SK-N-SH treated with all-trans-retinoic acid at 6 μM for 48 hours (cell line): ENCODE data around the gene SIRPG.

ENCODE experiments used
- ATAC-seq: fragments of 200-7000 bp; cut with Tn5 transposase; 3 replicates; pipeline ENCODE4 v1.9.1; 2020; ENCODE audit warnings: mild to moderate bottlenecking, moderate library complexity
- ARNTL ChIP-seq: fragments of 450-650 bp; formaldehyde crosslinking; IDR thresholded peaks from 2 replicates; pipeline ENCODE4 v1.5.0; 2020; ENCODE audit warnings: low read depth, mild to moderate bottlenecking, moderate library complexity, borderline replicate concordance
- CSDC2 ChIP-seq: fragments of 250-450 bp; sonication (Bioruptor Pico); IDR thresholded peaks from 2 replicates; pipeline ENCODE4 v1.5.0; 2020; ENCODE audit warnings: mild to moderate bottlenecking, moderate library complexity
- ESRRG ChIP-seq: fragments of 250-450 bp; sonication (Bioruptor Pico); IDR thresholded peaks from 2 replicates; pipeline ENCODE4 v1.6.1; 2021; ENCODE audit warnings: mild to moderate bottlenecking
- GLIS3 ChIP-seq: fragments of 250-450 bp; sonication (Bioruptor Pico); IDR thresholded peaks from 2 replicates; pipeline ENCODE4 v1.5.0; 2020; ENCODE audit warnings: mild to moderate bottlenecking, moderate library complexity
- ISL1 ChIP-seq: fragments of 250-450 bp; sonication (Bioruptor Pico); IDR thresholded peaks from 2 replicates; pipeline ENCODE4 v2.1.2; 2022; ENCODE audit warnings: mild to moderate bottlenecking, moderate library complexity
- OSR1 ChIP-seq: fragments of 250-450 bp; sonication (Bioruptor Pico); IDR thresholded peaks from 2 replicates; pipeline ENCODE4 v1.8.0; 2022; ENCODE audit warnings: moderate library complexity, mild to moderate bottlenecking, inconsistent platforms
- PPARA ChIP-seq: fragments of 250-450 bp; sonication (Bioruptor Pico); IDR thresholded peaks from 2 replicates; pipeline ENCODE4 v1.5.0; 2020; ENCODE audit warnings: mild to moderate bottlenecking, borderline replicate concordance
- RARB ChIP-seq: fragments of 250-450 bp; sonication (Bioruptor Pico); IDR thresholded peaks from 2 replicates; pipeline ENCODE4 v1.8.0; 2021; ENCODE audit warnings: mild to moderate bottlenecking, moderate library complexity
- SNAI2 ChIP-seq: fragments of 250-450 bp; sonication (Bioruptor Pico); IDR thresholded peaks from 2 replicates; pipeline ENCODE4 v1.5.0; 2020; ENCODE audit warnings: mild to moderate bottlenecking, moderate library complexity
- TCF4 ChIP-seq: fragments of 250-450 bp; sonication (Bioruptor Pico); IDR thresholded peaks from 2 replicates; pipeline ENCODE4 v1.8.0; 2021; ENCODE audit warnings: mild to moderate bottlenecking, moderate library complexity, borderline replicate concordance
- ZC3H10 ChIP-seq: fragments of 250-450 bp; sonication (Bioruptor Pico); IDR thresholded peaks from 2 replicates; pipeline ENCODE4 v1.5.1; 2021; ENCODE audit warnings: mild to moderate bottlenecking, moderate library complexity
- ZFP3 ChIP-seq: fragments of 250-450 bp; sonication (Bioruptor Pico); IDR thresholded peaks from 2 replicates; pipeline ENCODE4 v1.5.0; 2020; ENCODE audit warnings: mild to moderate bottlenecking, moderate library complexity
- ZFP30 ChIP-seq: fragments of 450-650 bp; formaldehyde crosslinking; IDR thresholded peaks from 2 replicates; pipeline ENCODE4 v1.5.0; 2022; ENCODE audit warnings: mild to moderate bottlenecking, moderate library complexity
- ZNF565 ChIP-seq: fragments of 450-650 bp; formaldehyde crosslinking; conservative IDR thresholded peaks from 2 replicates; pipeline ENCODE4 v1.5.0; 2020; ENCODE audit warnings: low read depth, mild to moderate bottlenecking, moderate library complexity
- ZNF70 ChIP-seq: fragments of 450-650 bp; formaldehyde crosslinking; IDR thresholded peaks from 2 replicates; pipeline ENCODE4 v1.5.0; 2020; ENCODE audit warnings: mild to moderate bottlenecking, moderate library complexity
- ZNF8 ChIP-seq: fragments of 450-650 bp; formaldehyde crosslinking; IDR thresholded peaks from 2 replicates; pipeline ENCODE4 v1.5.0; 2020; ENCODE audit warnings: mild to moderate bottlenecking, moderate library complexity
- TF ChIP-seq, protein P1 (sequence below): fragments of 250-450 bp; sonication (Bioruptor Pico); IDR thresholded peaks from 2 replicates; pipeline ENCODE4 v1.8.0; 2021; ENCODE audit warnings: low read depth, mild to moderate bottlenecking, moderate library complexity, borderline replicate concordance
- TF ChIP-seq, protein P2 (sequence below): fragments of 250-450 bp; sonication (Bioruptor Pico); IDR thresholded peaks from 2 replicates; pipeline ENCODE4 v1.5.1; 2021; ENCODE audit warnings: mild to moderate bottlenecking, moderate library complexity
- TF ChIP-seq, protein P3 (sequence below): fragments of 250-450 bp; sonication (Bioruptor Pico); IDR thresholded peaks from 2 replicates; pipeline ENCODE4 v1.8.0; 2020; ENCODE audit warnings: mild to moderate bottlenecking, moderate library complexity, borderline replicate concordance
- TF ChIP-seq, protein P4 (sequence below): fragments of 250-450 bp; sonication (Bioruptor Pico); IDR thresholded peaks from 2 replicates; pipeline ENCODE4 v1.5.0; 2020; ENCODE audit warnings: mild to moderate bottlenecking, moderate library complexity

Gene SIRPG

DNA sequence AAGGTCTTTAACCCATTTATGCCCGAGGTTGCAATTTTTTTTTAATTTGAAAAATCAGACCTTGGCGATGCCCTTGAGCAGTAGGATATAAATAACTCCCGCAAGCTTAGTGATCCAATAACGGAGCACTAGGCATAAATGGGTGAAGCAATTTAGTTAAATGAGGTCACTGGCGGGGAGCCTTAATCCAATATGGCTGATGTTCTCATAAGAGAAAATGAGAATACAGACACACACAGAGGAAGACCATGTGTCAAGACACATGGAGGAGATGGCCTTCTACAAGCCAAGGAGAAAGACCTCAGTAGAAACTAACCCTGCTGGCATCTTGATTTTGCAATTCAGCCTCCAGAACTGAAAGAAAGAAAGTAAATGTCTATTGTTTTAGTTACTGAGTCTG, 735 bp downstream of the SIRPG start:
- ATAC-seq, result no peak

DNA sequence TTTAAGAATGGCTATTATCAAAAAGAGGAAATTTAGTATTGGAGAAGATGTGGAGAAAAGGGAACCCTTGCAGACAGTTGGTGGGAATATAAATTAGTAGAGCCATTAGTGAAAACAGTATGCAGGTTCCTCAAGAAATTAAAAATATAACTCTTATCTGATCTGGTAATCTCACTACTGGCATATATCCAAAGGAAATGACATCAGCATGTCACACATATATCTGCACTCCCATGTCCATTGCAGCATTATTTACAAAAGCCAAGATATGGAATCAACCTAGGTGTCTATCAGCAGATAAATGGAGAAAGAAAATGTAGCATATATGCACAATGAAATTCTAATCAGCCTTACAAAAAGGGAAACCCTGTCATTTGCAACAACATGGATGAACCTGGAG, 2.6 kb downstream of the SIRPG start:
- ATAC-seq, result no peak
- TF ChIP-seq RARB (no peak), ESRRG (CRISPR knock-in tag) (no peak), ZNF565 (CRISPR knock-in tag) (no peak), ZC3H10 (CRISPR knock-in tag) (no peak), ZFP30 (CRISPR knock-in tag) (no peak), ARNTL (no peak)
- TF ChIP-seq, protein P1, sequence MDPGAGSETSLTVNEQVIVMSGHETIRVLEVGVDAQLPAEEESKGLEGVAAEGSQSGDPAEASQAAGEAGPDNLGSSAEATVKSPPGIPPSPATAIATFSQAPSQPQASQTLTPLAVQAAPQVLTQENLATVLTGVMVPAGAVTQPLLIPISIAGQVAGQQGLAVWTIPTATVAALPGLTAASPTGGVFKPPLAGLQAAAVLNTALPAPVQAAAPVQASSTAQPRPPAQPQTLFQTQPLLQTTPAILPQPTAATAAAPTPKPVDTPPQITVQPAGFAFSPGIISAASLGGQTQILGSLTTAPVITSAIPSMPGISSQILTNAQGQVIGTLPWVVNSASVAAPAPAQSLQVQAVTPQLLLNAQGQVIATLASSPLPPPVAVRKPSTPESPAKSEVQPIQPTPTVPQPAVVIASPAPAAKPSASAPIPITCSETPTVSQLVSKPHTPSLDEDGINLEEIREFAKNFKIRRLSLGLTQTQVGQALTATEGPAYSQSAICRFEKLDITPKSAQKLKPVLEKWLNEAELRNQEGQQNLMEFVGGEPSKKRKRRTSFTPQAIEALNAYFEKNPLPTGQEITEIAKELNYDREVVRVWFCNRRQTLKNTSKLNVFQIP (CRISPR knock-in tag), result no peak
- TF ChIP-seq, protein P2, sequence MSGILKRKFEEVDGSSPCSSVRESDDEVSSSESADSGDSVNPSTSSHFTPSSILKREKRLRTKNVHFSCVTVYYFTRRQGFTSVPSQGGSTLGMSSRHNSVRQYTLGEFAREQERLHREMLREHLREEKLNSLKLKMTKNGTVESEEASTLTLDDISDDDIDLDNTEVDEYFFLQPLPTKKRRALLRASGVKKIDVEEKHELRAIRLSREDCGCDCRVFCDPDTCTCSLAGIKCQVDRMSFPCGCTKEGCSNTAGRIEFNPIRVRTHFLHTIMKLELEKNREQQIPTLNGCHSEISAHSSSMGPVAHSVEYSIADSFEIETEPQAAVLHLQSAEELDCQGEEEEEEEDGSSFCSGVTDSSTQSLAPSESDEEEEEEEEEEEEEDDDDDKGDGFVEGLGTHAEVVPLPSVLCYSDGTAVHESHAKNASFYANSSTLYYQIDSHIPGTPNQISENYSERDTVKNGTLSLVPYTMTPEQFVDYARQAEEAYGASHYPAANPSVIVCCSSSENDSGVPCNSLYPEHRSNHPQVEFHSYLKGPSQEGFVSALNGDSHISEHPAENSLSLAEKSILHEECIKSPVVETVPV, result no peak
- TF ChIP-seq, protein P3, sequence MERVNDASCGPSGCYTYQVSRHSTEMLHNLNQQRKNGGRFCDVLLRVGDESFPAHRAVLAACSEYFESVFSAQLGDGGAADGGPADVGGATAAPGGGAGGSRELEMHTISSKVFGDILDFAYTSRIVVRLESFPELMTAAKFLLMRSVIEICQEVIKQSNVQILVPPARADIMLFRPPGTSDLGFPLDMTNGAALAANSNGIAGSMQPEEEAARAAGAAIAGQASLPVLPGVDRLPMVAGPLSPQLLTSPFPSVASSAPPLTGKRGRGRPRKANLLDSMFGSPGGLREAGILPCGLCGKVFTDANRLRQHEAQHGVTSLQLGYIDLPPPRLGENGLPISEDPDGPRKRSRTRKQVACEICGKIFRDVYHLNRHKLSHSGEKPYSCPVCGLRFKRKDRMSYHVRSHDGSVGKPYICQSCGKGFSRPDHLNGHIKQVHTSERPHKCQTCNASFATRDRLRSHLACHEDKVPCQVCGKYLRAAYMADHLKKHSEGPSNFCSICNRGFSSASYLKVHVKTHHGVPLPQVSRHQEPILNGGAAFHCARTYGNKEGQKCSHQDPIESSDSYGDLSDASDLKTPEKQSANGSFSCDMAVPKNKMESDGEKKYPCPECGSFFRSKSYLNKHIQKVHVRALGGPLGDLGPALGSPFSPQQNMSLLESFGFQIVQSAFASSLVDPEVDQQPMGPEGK (CRISPR knock-in tag), result no peak

More for the DNA sequence above, 735 bp downstream of the SIRPG start:
- TF ChIP-seq PPARA (CRISPR knock-in tag), result no peak
- TF ChIP-seq, protein P3 (CRISPR knock-in tag), result no peak
- no peak for TF ChIP-seq ZC3H10 (CRISPR knock-in tag)
- TF ChIP-seq ARNTL, result no peak
- TF ChIP-seq ZNF70 (CRISPR knock-in tag), result no peak
- no peak for TF ChIP-seq ZNF8 (CRISPR knock-in tag)
- TF ChIP-seq CSDC2 (CRISPR knock-in tag), result no peak
- TF ChIP-seq, protein P4, sequence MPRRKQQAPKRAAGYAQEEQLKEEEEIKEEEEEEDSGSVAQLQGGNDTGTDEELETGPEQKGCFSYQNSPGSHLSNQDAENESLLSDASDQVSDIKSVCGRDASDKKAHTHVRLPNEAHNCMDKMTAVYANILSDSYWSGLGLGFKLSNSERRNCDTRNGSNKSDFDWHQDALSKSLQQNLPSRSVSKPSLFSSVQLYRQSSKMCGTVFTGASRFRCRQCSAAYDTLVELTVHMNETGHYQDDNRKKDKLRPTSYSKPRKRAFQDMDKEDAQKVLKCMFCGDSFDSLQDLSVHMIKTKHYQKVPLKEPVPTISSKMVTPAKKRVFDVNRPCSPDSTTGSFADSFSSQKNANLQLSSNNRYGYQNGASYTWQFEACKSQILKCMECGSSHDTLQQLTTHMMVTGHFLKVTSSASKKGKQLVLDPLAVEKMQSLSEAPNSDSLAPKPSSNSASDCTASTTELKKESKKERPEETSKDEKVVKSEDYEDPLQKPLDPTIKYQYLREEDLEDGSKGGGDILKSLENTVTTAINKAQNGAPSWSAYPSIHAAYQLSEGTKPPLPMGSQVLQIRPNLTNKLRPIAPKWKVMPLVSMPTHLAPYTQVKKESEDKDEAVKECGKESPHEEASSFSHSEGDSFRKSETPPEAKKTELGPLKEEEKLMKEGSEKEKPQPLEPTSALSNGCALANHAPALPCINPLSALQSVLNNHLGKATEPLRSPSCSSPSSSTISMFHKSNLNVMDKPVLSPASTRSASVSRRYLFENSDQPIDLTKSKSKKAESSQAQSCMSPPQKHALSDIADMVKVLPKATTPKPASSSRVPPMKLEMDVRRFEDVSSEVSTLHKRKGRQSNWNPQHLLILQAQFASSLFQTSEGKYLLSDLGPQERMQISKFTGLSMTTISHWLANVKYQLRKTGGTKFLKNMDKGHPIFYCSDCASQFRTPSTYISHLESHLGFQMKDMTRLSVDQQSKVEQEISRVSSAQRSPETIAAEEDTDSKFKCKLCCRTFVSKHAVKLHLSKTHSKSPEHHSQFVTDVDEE (CRISPR knock-in tag), result no peak
- TF ChIP-seq ZFP3, result no peak
- no peak for TF ChIP-seq ESRRG (CRISPR knock-in tag)
- TF ChIP-seq, protein P2, result no peak
- no peak for TF ChIP-seq TCF4 (CRISPR knock-in tag)
- TF ChIP-seq OSR1 (CRISPR knock-in tag), result no peak
- no peak for TF ChIP-seq ZNF565 (CRISPR knock-in tag)
- TF ChIP-seq GLIS3, result no peak
- TF ChIP-seq SNAI2 (CRISPR knock-in tag), result no peak
- no peak for TF ChIP-seq ISL1
- TF ChIP-seq, protein P1 (CRISPR knock-in tag), result no peak
- no peak for TF ChIP-seq RARB
- TF ChIP-seq, all 23 proteins: peak for 0
